ENCODE results near the gene RBM38. TPM values are rescaled to one million over a fixed set of nuclear protein-coding genes. Genes with fewer than 3 reads are reported as not detected.

Gene RBM38
- total and polyA plus RNA-seq, 10 of the 15 experiments (the other 5 are each of a cell fraction or from before 2014, with no cell fraction given) = 0.32 to 118 (median 25.2) TPM

DNA sequence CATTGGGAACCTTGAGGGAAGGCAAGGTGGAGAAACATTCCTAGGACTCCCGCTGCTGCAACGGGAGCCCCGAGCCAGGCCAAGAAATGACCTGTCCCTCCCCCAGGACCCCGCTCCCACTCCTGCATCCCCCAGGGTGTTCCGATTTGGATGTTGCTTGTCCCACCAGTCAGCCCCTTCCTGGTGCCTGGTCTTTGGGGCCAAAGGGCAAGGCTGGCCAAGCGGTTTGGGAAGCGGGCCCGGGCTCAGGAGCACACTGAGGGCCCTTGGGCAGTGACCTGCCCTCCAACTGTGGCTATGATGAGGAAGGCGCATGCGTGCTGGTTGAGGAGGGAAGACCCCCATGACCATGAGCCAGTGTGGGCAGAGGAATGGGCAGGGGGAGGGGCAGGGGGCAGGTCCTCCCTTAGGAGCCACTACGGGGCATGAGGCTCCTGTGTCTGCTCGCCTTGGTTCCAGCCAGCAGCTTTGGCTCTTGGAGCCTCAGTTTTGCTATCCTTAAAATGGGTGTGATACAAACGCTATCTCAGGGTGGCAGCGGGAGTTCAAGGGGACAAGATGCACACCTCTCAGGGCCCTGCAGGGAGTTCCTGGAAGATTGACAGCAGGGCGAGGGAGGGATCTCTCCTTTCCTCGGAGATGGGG lies 50.4 kb downstream of the RBM38 start:
- Histone ChIP-seq H3K4me3 (no peak overlapping the region), H2AFZ (ENCODE audit: control insufficient read depth, low read depth, low read length) (no peak overlapping the region), H3K79me2 (ENCODE audit: control insufficient read depth, insufficient read depth, low read length) (no peaks in the 10 kb centered on the region), H3K4me1 (ENCODE audit: control insufficient read depth, insufficient read depth, low read length) (no peaks in the 10 kb centered on the region), H3K9me3 (replicated peaks; ENCODE audit: control insufficient read depth, insufficient read depth, low read length) (no peaks in the 10 kb centered on the region; the same call in 1 of the 3 replicates), H4K20me1 (ENCODE audit: control insufficient read depth, insufficient read depth) (no peaks in the 10 kb centered on the region), H3K9ac (ENCODE audit: control insufficient read depth, insufficient read depth, low read length) (no peak overlapping the region), H3K4me2 (ENCODE audit: control insufficient read depth, insufficient read depth) (no peak overlapping the region), H3K27me3 (replicated peaks in 1 of 2; ENCODE audit: control insufficient read depth in 2 of 2, insufficient read depth in 2 of 2, low read length in 1 of 2) (no peaks in the 10 kb centered on the region; a peak in 1 of 4 replicates), H3K36me3 (ENCODE audit: control insufficient read depth in 2 of 2, insufficient read depth in 2 of 2, low read length in 1 of 2) (no peaks in the 10 kb centered on the region), H3K27ac (ENCODE audit: control insufficient read depth, insufficient read depth) (no peak overlapping the region)
- intact Hi-C loops (cut with micrococcal nuclease; ENCODE audit: unreplicated experiment) = no loop called here
- in situ Hi-C loops (cut with MboI) = no loop called here
- FAIRE-seq = no peak
- RAD21 ChIA-PET (ENCODE audit: unreplicated experiment) = no interaction called here
- no TSS peak for BruUV-seq (replicated peaks)
- SMC1A ChIA-PET (ENCODE audit: uncharacterized antibody, unreplicated experiment) = no interaction called here
- no peak for DNase-seq (ENCODE audit: low read depth, low spot score)
- TF ChIP-seq NR2C1 (IDR thresholded peaks at IDR 0.05) (no peak), ZNF217 (IDR thresholded peaks at IDR 0.05) (no peak)
- TF ChIP-seq, protein P1, sequence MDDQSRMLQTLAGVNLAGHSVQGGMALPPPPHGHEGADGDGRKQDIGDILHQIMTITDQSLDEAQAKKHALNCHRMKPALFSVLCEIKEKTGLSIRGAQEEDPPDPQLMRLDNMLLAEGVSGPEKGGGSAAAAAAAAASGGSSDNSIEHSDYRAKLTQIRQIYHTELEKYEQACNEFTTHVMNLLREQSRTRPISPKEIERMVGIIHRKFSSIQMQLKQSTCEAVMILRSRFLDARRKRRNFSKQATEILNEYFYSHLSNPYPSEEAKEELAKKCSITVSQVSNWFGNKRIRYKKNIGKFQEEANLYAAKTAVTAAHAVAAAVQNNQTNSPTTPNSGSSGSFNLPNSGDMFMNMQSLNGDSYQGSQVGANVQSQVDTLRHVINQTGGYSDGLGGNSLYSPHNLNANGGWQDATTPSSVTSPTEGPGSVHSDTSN (IDR thresholded peaks at IDR 0.05; ENCODE audit: insufficient replicate concordance, low read depth, low read length) = no peak
- CTCF ChIA-PET = no interaction called here
- WGBS (ENCODE audit: insufficient coverage, insufficient replicate concordance, low lambda C conversion rate, missing lambda C conversion rate) = 82% methylated on average over 14 of the region's 16 CpGs
- POLR2A ChIA-PET = no interaction called here
- ATAC-seq = no peak

DNA sequence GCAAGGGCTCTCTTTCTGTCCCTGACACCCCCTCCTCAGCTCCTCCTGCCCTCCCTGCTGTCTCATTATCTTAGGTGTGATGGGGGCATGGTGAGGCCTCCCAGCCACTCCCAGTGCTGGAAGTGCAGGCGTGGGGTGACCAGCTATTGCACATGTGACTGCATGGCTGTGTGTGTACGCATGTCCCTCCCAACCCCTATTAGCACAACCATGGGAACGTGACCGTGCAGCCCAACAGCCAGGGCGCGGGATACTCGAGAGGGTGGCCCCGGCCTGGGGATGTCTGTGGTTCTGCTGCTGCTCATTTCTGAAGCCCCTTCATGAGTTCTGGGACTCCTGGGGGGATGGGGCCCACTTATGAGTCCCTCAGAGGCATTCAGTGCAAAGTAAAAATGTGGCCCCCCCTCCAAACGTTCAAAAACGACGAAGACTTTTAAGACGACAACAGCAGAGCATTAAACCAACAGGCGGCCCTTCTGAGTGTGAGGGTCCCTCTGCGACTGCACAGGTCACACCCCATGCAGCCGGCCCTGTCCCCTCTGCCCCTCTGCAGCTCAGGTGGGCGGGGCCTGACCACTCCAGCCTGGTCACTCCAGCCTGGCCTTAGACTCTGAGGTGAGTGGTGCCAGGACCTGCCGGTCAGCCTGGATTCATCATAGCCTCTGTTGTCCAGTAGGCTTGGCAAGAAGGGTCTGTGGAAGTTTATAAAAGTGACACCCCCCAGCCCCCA lies 51.1 kb downstream of the RBM38 start:
- ChIA-PET SMC1A (ENCODE audit: uncharacterized antibody, unreplicated experiment) (no interaction called here), CTCF (no interaction called here), RAD21 (ENCODE audit: unreplicated experiment) (no interaction called here), POLR2A (no interaction called here)
- H3K4me3 ChIP-seq = no peak overlapping the region
- no peak overlapping the region for H2AFZ ChIP-seq (ENCODE audit: control insufficient read depth, low read depth, low read length)
- H3K4me1 ChIP-seq (ENCODE audit: control insufficient read depth, insufficient read depth, low read length) = no peaks in the 10 kb centered on the region
- ATAC-seq (no peak), FAIRE-seq (no peak), DNase-seq (ENCODE audit: low read depth, low spot score) (no peak)
- no peaks in the 10 kb centered on the region for H3K79me2 ChIP-seq (ENCODE audit: control insufficient read depth, insufficient read depth, low read length)
- H3K27me3 ChIP-seq (replicated peaks in 1 of 2; ENCODE audit: control insufficient read depth in 2 of 2, insufficient read depth in 2 of 2, low read length in 1 of 2) = no peaks in the 10 kb centered on the region; a peak in 1 of 4 replicates
- H3K9ac ChIP-seq (ENCODE audit: control insufficient read depth, insufficient read depth, low read length) = no peak overlapping the region
- no peak overlapping the region for H3K27ac ChIP-seq (ENCODE audit: control insufficient read depth, insufficient read depth)
- no peaks in the 10 kb centered on the region; the same call in 1 of the 3 replicates for H3K9me3 ChIP-seq (replicated peaks; ENCODE audit: control insufficient read depth, insufficient read depth, low read length)
- H3K36me3 ChIP-seq (ENCODE audit: control insufficient read depth in 2 of 2, insufficient read depth in 2 of 2, low read length in 1 of 2) = no peaks in the 10 kb centered on the region
- 65% methylated on average over 17 of the region's 17 CpGs for WGBS (ENCODE audit: insufficient coverage, insufficient replicate concordance, low lambda C conversion rate, missing lambda C conversion rate)
- intact Hi-C loops (cut with micrococcal nuclease; ENCODE audit: unreplicated experiment) = no loop called here
- BruUV-seq (replicated peaks) = no TSS peak
- no peaks in the 10 kb centered on the region for H4K20me1 ChIP-seq (ENCODE audit: control insufficient read depth, insufficient read depth)
- no peak overlapping the region for H3K4me2 ChIP-seq (ENCODE audit: control insufficient read depth, insufficient read depth)
- in situ Hi-C loops (cut with MboI) = no loop called here
- TF ChIP-seq, protein P2, sequence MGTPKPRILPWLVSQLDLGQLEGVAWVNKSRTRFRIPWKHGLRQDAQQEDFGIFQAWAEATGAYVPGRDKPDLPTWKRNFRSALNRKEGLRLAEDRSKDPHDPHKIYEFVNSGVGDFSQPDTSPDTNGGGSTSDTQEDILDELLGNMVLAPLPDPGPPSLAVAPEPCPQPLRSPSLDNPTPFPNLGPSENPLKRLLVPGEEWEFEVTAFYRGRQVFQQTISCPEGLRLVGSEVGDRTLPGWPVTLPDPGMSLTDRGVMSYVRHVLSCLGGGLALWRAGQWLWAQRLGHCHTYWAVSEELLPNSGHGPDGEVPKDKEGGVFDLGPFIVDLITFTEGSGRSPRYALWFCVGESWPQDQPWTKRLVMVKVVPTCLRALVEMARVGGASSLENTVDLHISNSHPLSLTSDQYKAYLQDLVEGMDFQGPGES (IDR thresholded peaks at IDR 0.05) = no peak
- TF ChIP-seq ZNF622 (IDR thresholded peaks at IDR 0.05) (no peak), CHD4 (IDR thresholded peaks at IDR 0.05) (no peak), KAT2A (conservative IDR thresholded peaks at IDR 0.05; ENCODE audit: control insufficient read depth, low read depth, low read length) (no peak), IKZF2 (IDR thresholded peaks at IDR 0.05) (no peak), ZNF687 (IDR thresholded peaks at IDR 0.05) (no peak), RFX5 (IDR thresholded peaks at IDR 0.05; ENCODE audit: low read depth, low read length) (no peak), RBBP5 (conservative IDR thresholded peaks at IDR 0.05) (no peak)

All from GM12878 (cell line).